Liver (tissue), 9 donors: ENCODE results near the gene ZGRF1. TPM values are rescaled to one million over a fixed set of nuclear protein-coding genes. Genes with fewer than 3 reads are reported as not detected.
"Not testable (repeated sequence)": the region's sequence is repeated elsewhere in the genome, so short reads cannot be mapped to it uniquely, and the experiment has no call there.

ENCODE experiments used
- DNase-seq: peaks from one replicate; pipeline ENCODE4 v3.0.0-alpha.2; 2017; ENCODE audit warnings: low spot score
- H3K27ac ChIP-seq, 2 donors: one replicate each; pipeline ENCODE4 v1.7.0; 2013; ENCODE audit warnings: inconsistent platforms in 2 of 2, low read length in 2 of 2, control low read depth in 1 of 2, low read depth in 1 of 2, mild to moderate bottlenecking in 1 of 2
- H3K27me3 ChIP-seq, 4 donors: one replicate each; pipeline versions ENCODE4 v1.6.1 to v1.7.0; 2013; ENCODE audit warnings: low read length in 3 of 4, inconsistent platforms in 1 of 4, mild to moderate bottlenecking in 1 of 4, moderate library complexity in 1 of 4; ENCODE audit not compliant: control insufficient read depth in 4 of 4, insufficient read depth in 4 of 4
- H3K36me3 ChIP-seq, 4 donors: one replicate each; pipeline versions ENCODE4 v1.6.1 to v1.7.0; 2013; ENCODE audit warnings: low read length in 3 of 4, mild to moderate bottlenecking in 3 of 4, low read depth in 1 of 4, moderate library complexity in 1 of 4; ENCODE audit not compliant: control insufficient read depth in 4 of 4, insufficient read depth in 3 of 4
- H3K4me1 ChIP-seq, 4 donors: one replicate each; pipeline versions ENCODE4 v1.6.1 to v1.7.0; 2013; ENCODE audit warnings: low read length in 3 of 4, mild to moderate bottlenecking in 3 of 4, moderate library complexity in 1 of 4; ENCODE audit not compliant: control insufficient read depth in 4 of 4, insufficient read depth in 4 of 4
- H3K4me3 ChIP-seq, 3 donors: one replicate each; pipeline versions ENCODE4 v1.6.1 to v1.7.0; 2013; ENCODE audit warnings: low read length in 3 of 3, control low read depth in 1 of 3, low read depth in 1 of 3, mild to moderate bottlenecking in 1 of 3
- H3K9ac ChIP-seq, 2 donors: one replicate each; pipeline ENCODE4 v1.7.0; 2013; ENCODE audit warnings: low read length in 2 of 2, mild to moderate bottlenecking in 2 of 2, moderate library complexity in 2 of 2, control low read depth in 1 of 2, low read depth in 1 of 2
- H3K9me3 ChIP-seq, 4 donors: one replicate each; pipeline versions ENCODE4 v1.6.1 to v1.7.0; 2013; ENCODE audit warnings: low read length in 3 of 4; ENCODE audit not compliant: control insufficient read depth in 4 of 4
- EGR1 ChIP-seq, 2 donors: IDR thresholded peaks; 2 replicates each; pipeline ENCODE4 v1.6.1; 2016 to 2018; ENCODE audit warnings: antibody characterized with exemption in 2 of 2, low read depth in 2 of 2
- FOXA2 ChIP-seq: IDR thresholded peaks from 2 replicates; pipeline ENCODE4 v1.6.1; 2016; ENCODE audit warnings: antibody characterized with exemption
- GABPA ChIP-seq, 2 donors: IDR thresholded peaks in 1 of 2; conservative IDR thresholded peaks in 1 of 2; 2 replicates each; pipeline ENCODE4 v1.6.1; 2016; ENCODE audit warnings: antibody characterized with exemption in 2 of 2, mild to moderate bottlenecking in 1 of 2, moderate library complexity in 1 of 2
- JUND ChIP-seq, 2 donors: IDR thresholded peaks; 2 replicates each; pipeline ENCODE4 v1.6.1; 2016; ENCODE audit warnings: antibody characterized with exemption in 2 of 2
- NR2F2 ChIP-seq: IDR thresholded peaks from 2 replicates; pipeline ENCODE4 v1.6.1; 2016; ENCODE audit warnings: antibody characterized with exemption
- RAD21 ChIP-seq, 2 donors: IDR thresholded peaks; 2 replicates each; pipeline ENCODE4 v1.6.1; 2016; ENCODE audit warnings: antibody characterized with exemption in 2 of 2, mild to moderate bottlenecking in 2 of 2
- REST ChIP-seq: IDR thresholded peaks from 2 replicates; pipeline ENCODE4 v1.6.1; 2016; ENCODE audit warnings: antibody characterized with exemption, mild to moderate bottlenecking
- SP1 ChIP-seq: IDR thresholded peaks from 2 replicates; pipeline ENCODE4 v1.6.1; 2018; ENCODE audit warnings: antibody characterized with exemption, mild to moderate bottlenecking
- YY1 ChIP-seq: IDR thresholded peaks from 2 replicates; pipeline ENCODE4 v1.6.1; 2016; ENCODE audit warnings: antibody characterized with exemption, mild to moderate bottlenecking
- WGBS: extraction: QIAGEN DNeasy Blood & Tissue Kit; methylation state at CpG from one replicate; pipeline ENCODE4 v1.1.7; 2013; 5-methylcytosine and 5-hydroxymethylcytosine counted together
- polyA plus RNA-seq, 2 donors: library from polyadenylated mRNA; stranded (reverse) in 1 of 2; unstranded in 1 of 2; fragments of 200-250 nt in 1 of 2; fragments of >200 nt in 1 of 2; fragmentation: Nextera tagmentation in 1 of 2; extraction: Ambion mirVana in 1 of 2; gene quantifications; one replicate each; pipeline versions ENCODE4 v1.2.1 to v1.2.3, GENCODE V29; 2013 to 2015
- total RNA-seq, 2 donors: library from RNA; depleted of rRNA; stranded (reverse); fragments of >200 nt; gene quantifications; one replicate each; pipeline ENCODE4 v1.2.3, GENCODE V29; 2014
- TF ChIP-seq, protein P1 (sequence below): IDR thresholded peaks from 2 replicates; pipeline ENCODE4 v1.6.1; 2016; ENCODE audit warnings: antibody characterized with exemption
- TF ChIP-seq, protein P2 (sequence below): IDR thresholded peaks from 2 replicates; pipeline ENCODE4 v1.6.1; 2016; ENCODE audit warnings: antibody characterized with exemption
- TF ChIP-seq, protein P3 (sequence below): IDR thresholded peaks from 2 replicates; pipeline ENCODE4 v1.6.1; 2016; ENCODE audit warnings: antibody characterized with exemption
- donor health status: healthy.
- donor health status: healthy.
- donor health status: healthy.
- donor health status: healthy.
- donor health status: healthy.

Gene ZGRF1
- total and polyA plus RNA-seq, 4 donors = 0.38 to 12.7 (median 2.1) TPM

- no peaks in the 10 kb centered on the region for H3K4me1 ChIP-seq
- H3K9me3 ChIP-seq = no peaks in the 10 kb centered on the region
- no peak for TF ChIP-seq RAD21 (IDR thresholded peaks at IDR 0.05)
- TF ChIP-seq NR2F2 = no peak
- TF ChIP-seq GABPA (IDR thresholded peaks at IDR 0.05 in 1 of 2, conservative IDR thresholded peaks at IDR 0.05 in 1 of 2) = no peak
- TF ChIP-seq FOXA2 = no peak
- no peaks in the 10 kb centered on the region for H3K27me3 ChIP-seq
- H3K9ac ChIP-seq = no peak overlapping the region
- H3K27ac ChIP-seq = no peak overlapping the region
- WGBS = 95% methylated on average over 4 of the region's 4 CpGs
- no peak overlapping the region for H3K4me3 ChIP-seq
- H3K36me3 ChIP-seq = peaks cover 0 to 2% (median 0%) of the 10 kb centered on the region in 4 donors
- no peak for DNase-seq
Observed at GRCh38 chr4:112626228-112626627, 10.5 kb downstream of the ZGRF1 start.

- Histone ChIP-seq H3K9me3 (no peaks in the 10 kb centered on the region), H3K4me1 (no peaks in the 10 kb centered on the region), H3K27me3 (no peaks in the 10 kb centered on the region), H3K4me3 (no peak overlapping the region), H3K9ac (no peak overlapping the region), H3K36me3 (peaks cover 0 to 4% (median 1%) of the 10 kb centered on the region in 4 donors), H3K27ac (no peak overlapping the region)
- 94% methylated on average over 2 of the region's 2 CpGs for WGBS
- no peak for TF ChIP-seq SP1
- no peak for TF ChIP-seq RAD21 (IDR thresholded peaks at IDR 0.05)
- TF ChIP-seq, protein P1, sequence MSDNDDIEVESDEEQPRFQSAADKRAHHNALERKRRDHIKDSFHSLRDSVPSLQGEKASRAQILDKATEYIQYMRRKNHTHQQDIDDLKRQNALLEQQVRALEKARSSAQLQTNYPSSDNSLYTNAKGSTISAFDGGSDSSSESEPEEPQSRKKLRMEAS = no peak
- TF ChIP-seq, protein P2, sequence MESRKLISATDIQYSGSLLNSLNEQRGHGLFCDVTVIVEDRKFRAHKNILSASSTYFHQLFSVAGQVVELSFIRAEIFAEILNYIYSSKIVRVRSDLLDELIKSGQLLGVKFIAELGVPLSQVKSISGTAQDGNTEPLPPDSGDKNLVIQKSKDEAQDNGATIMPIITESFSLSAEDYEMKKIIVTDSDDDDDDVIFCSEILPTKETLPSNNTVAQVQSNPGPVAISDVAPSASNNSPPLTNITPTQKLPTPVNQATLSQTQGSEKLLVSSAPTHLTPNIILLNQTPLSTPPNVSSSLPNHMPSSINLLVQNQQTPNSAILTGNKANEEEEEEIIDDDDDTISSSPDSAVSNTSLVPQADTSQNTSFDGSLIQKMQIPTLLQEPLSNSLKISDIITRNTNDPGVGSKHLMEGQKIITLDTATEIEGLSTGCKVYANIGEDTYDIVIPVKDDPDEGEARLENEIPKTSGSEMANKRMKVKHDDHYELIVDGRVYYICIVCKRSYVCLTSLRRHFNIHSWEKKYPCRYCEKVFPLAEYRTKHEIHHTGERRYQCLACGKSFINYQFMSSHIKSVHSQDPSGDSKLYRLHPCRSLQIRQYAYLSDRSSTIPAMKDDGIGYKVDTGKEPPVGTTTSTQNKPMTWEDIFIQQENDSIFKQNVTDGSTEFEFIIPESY = no peak
- no peak for TF ChIP-seq YY1
- TF ChIP-seq, protein P3, sequence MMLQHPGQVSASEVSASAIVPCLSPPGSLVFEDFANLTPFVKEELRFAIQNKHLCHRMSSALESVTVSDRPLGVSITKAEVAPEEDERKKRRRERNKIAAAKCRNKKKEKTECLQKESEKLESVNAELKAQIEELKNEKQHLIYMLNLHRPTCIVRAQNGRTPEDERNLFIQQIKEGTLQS = no peak
- TF ChIP-seq REST = no peak
- TF ChIP-seq JUND (IDR thresholded peaks at IDR 0.05) = no peak
- no peak for TF ChIP-seq EGR1 (IDR thresholded peaks at IDR 0.05; ENCODE audit: low read depth in 2 of 2)
- no peak for TF ChIP-seq NR2F2
- DNase-seq = no peak
Observed at GRCh38 chr4:112616984-112617383, 19.7 kb downstream of the ZGRF1 start.

GRCh38 chr4:112612814-112613213 is 23.9 kb downstream of the ZGRF1 start:
- H3K4me1 ChIP-seq, H3K4me3 ChIP-seq, H3K27me3 ChIP-seq, DNase-seq, H3K36me3 ChIP-seq, H3K9me3 ChIP-seq, H3K9ac ChIP-seq, H3K27ac ChIP-seq: not testable (repeated sequence)
- WGBS = 91% methylated on average over 2 of the region's 2 CpGs
